ENCODE results near the gene BCAS3.

DNA sequence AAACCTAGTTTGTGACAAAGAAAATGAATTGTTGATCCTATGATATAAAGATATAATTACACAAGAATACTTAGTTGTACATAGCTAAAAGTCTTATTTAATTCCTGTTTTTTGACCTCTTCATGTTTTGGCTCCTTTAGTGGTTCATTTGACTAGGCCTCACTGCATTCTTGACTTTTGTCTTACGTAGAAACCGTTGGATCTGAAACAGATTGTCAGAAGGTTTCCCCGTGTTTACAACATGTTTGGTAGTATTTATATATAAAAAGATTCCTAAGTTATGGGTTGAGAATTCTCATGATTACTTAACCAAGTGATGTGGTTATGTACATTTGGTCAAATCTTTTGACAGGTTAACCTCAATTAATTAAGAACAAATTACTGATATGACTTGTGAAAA lies 162.8 kb downstream of the BCAS3 start:
- TF ChIP-seq BACH2 (CRISPR knock-in tag; IDR thresholded peaks at IDR 0.05; ENCODE audit: borderline replicate concordance) (no peak), RARB (CRISPR knock-in tag; IDR thresholded peaks at IDR 0.05) (no peak), ARNTL (CRISPR knock-in tag; IDR thresholded peaks at IDR 0.05; ENCODE audit: borderline replicate concordance, low read depth) (no peak), ZNF565 (CRISPR knock-in tag; conservative IDR thresholded peaks at IDR 0.05; ENCODE audit: low read depth) (no peak), TSHZ2 (CRISPR knock-in tag; IDR thresholded peaks at IDR 0.05) (no peak), SNAI2 (CRISPR knock-in tag; IDR thresholded peaks at IDR 0.05) (no peak), PATZ1 (CRISPR knock-in tag; IDR thresholded peaks at IDR 0.05; ENCODE audit: borderline replicate concordance) (no peak), TOX (CRISPR knock-in tag; IDR thresholded peaks at IDR 0.05; ENCODE audit: borderline replicate concordance) (no peak), ZFP3 (CRISPR knock-in tag; IDR thresholded peaks at IDR 0.05) (no peak)
